GM10266 (cell line): ENCODE measurements around the gene ACSF3.
A peak's percentile ranks its signal among the peaks of the same experiment; 100 is the strongest.

ENCODE experiments used
- DNase-seq: peaks from one replicate; pipeline ENCODE4 v3.0.0; 2012; ENCODE audit errors: extremely low spot score
- TF ChIP-seq, protein P1 (sequence below): IDR thresholded peaks from 2 replicates; pipeline ENCODE4 v1.5.1; 2012; ENCODE audit warnings: mild to moderate bottlenecking, low read depth; ENCODE audit not compliant: control insufficient read depth, insufficient read depth; ENCODE audit errors: missing control alignments

The ACSF3 gene

DNA sequence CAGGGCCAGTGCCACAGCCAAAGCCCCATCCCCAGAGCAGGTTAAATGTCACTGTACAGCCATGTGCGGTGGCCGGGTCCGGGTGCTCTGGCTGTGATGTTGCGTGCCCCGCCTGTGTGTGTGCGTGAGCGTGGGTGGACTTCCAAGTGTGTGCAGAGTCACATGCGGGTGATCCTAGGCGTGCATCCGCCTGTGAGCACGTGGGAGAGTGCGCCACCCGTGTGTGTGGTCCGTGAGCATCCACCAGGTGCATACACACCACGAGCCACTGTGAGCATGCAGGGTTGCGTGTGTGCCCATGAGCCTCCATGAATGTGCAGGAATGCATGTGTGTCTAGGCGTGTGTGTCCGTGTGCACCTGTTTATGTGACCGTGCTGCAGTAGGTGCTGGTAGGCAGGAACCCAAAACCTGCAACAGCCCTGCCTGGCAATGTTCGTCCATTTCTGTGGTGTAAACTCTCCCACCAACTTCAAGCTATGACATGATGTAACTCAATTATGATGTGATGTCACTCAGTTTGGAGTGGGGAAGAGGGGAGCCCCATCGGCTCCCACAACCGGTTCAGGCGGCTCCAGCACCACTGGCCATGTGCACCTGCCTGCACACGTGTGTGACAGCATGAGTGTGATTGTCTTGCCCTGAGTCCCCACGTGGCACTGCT, 37.6 kb upstream of the ACSF3 start:
- DNase-seq = no peak
- TF ChIP-seq, protein P1, sequence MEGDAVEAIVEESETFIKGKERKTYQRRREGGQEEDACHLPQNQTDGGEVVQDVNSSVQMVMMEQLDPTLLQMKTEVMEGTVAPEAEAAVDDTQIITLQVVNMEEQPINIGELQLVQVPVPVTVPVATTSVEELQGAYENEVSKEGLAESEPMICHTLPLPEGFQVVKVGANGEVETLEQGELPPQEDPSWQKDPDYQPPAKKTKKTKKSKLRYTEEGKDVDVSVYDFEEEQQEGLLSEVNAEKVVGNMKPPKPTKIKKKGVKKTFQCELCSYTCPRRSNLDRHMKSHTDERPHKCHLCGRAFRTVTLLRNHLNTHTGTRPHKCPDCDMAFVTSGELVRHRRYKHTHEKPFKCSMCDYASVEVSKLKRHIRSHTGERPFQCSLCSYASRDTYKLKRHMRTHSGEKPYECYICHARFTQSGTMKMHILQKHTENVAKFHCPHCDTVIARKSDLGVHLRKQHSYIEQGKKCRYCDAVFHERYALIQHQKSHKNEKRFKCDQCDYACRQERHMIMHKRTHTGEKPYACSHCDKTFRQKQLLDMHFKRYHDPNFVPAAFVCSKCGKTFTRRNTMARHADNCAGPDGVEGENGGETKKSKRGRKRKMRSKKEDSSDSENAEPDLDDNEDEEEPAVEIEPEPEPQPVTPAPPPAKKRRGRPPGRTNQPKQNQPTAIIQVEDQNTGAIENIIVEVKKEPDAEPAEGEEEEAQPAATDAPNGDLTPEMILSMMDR = no peak

DNA sequence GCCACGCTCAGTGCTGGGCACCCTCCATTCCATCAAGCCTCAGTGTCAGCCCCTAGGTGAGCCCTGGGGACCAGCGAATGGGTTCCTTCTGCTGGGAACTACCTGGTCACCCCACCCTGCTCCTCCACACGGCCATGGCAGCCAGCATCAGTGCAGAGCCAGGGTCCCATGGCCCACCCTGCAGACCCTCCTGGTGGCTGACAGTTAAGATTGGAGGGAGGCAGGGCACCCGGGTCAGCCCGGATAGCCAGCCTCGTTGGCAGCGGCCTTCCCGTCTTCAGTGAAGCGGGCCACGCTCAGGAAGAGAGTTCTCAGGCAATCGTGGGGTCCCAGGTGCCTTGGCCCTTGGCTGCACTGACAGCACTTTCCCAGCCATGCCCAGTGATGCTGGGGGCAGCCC, 37.1 kb upstream of the ACSF3 start:
- DNase-seq = no peak
- TF ChIP-seq, protein P1 = no peak

DNA sequence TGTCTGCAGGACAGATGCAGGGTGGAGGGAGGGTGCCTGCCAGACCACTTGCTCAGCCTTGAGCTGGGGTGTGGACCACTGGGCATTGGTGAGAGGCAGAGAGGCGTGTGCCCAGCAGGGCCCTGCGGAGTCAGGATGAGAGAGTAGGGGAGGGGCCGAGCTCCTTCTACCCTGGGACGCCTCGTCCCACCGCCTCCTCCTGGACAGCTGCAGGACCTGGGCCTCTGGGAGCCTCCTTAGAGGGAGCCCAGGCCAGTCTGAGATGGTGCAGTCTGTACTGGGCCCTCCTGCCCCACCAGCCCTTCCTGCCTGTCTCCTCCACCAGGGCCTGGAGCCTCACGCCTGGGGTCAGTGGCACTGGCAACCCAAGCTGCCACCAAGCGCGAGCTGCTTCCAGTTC, 35.9 kb upstream of the ACSF3 start:
- no peak for DNase-seq
- TF ChIP-seq, protein P1 = no peak

DNA sequence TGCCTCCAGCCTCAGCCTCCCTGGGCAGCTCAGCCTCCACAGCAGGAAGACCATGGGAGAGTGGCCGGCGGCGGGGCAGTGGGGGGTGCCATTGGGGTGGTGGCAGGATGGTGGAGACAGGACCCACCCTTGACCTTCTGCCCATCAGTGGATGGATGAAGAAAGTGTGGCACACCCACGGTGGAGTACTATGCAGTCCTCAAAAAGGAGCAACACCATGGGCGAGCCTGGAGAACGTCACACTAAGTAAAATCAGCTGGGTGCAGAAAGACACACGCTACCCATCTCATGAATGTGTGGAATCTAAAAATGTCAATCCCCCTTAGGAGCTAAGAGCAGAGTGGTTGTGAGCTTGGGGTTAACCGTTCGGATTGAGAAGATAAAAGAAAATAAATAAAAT, 34.8 kb upstream of the ACSF3 start:
- TF ChIP-seq, protein P1 = no peak

DNA sequence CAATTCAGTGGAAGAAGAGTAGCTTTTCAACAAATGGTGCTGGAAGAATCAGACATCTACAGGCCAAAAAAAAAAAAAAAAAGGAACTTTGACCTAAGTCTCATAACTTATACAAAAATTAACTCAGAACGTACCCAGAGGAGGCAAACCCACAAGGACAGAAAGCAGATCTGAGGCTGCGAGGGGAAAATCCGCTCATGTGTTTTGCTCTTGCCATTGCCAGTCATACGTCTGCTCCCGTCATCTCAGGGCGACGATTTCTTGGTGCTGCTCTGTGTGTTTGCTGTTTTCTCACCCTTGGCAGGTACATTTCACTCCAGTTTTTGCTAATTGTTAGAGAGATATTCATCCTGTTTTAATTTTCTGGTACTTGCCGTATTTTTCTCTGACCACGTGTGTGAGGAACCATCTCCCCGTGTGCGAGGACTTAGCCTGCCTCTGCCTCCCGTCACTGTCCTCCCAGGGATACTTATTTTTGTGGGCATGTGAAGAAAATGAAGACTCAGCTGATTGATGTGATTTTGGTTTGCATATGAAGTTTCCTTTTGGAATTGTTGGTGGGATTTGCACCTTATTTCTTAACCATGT, 33.4 kb upstream of the ACSF3 start:
- TF ChIP-seq, protein P1 = no peak

More for the DNA sequence above, 34.8 kb upstream of the ACSF3 start:
- DNase-seq = no peak

DNA sequence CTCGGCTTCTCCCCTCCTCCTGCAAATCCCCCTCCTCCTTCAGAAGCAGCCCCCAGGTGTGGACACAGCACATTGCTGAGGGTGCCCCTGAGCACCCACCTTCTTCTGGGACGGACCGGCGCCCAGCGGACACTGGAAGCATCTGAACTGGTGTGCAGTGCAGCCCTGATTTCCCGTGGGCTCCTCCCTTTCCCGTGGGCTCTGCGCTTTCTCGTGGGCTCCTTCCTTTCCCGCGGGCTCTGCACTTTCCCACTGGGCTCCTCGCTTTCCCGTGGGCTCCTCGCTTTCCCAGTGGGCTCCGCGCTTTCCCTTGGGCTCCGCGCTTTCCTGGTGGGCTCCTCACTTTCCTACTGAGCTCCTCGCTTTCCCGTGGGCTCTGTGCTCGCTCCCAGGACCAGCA, 32.6 kb upstream of the ACSF3 start:
- no peak for DNase-seq
- TF ChIP-seq, protein P1 = no peak

More for the DNA sequence above, 33.4 kb upstream of the ACSF3 start:
- peak; percentile 83 for DNase-seq
